H1 (cell line): ENCODE results near the gene MRPL34. TPM values are rescaled to one million over a fixed set of nuclear protein-coding genes. Genes with fewer than 3 reads are reported as not detected.

Experiments used
- CTCF ChIA-PET: fragments of 300-600 bp; sonication (Branson Sonifier 250); formaldehyde crosslinking; loops from one replicate; lab custom pipeline; 2021; ENCODE audit not compliant: partially characterized antibody; lab: Charles Lee
- POLR2A ChIA-PET: fragments of 300-600 bp; sonication (Branson Sonifier 250); formaldehyde crosslinking; loops from one replicate; lab custom pipeline; 2021; ENCODE audit warnings: inconsistent platforms; ENCODE audit not compliant: partially characterized antibody; lab: Charles Lee
- DNase-seq, 2 experiments: peaks; one replicate each; pipeline versions ENCODE4 v3.0.0 to v3.0.0-alpha.2; 2010 to 2022; ENCODE audit warnings: low spot score in 2 of 2, low read depth in 1 of 2, mixed read lengths in 1 of 2
- FAIRE-seq: peaks from 2 replicates; lab custom pipeline; 2011; peaks lifted over from hg19 to GRCh38; lab: Jason Lieb, UNC
- H2AFZ ChIP-seq: 2 replicates; pipeline ENCODE4 v1.8.1; 2012; ENCODE audit warnings: low read length, inconsistent platforms
- H2AK5ac ChIP-seq: 2 replicates; pipeline ENCODE4 v1.6.1; 2013; ENCODE audit warnings: low read depth, low read length
- H2BK120ac ChIP-seq: replicated peaks from 2 replicates; pipeline ENCODE3; 2013; ENCODE audit warnings: low read depth, low read length, inconsistent platforms
- H2BK12ac ChIP-seq: 2 replicates; pipeline ENCODE4 v1.6.1; 2013; ENCODE audit warnings: low read depth, low read length
- H2BK15ac ChIP-seq: 2 replicates; pipeline ENCODE4 v1.6.1; 2013; ENCODE audit warnings: low read length
- H2BK20ac ChIP-seq: 2 replicates; pipeline ENCODE4 v1.6.1; 2013; ENCODE audit warnings: low read length
- H2BK5ac ChIP-seq: 2 replicates; pipeline ENCODE4 v1.6.1; 2013; ENCODE audit warnings: low read depth, low read length
- H3K14ac ChIP-seq: 2 replicates; pipeline ENCODE4 v1.6.1; 2013; ENCODE audit warnings: inconsistent platforms; ENCODE audit not compliant: insufficient read length
- H3K18ac ChIP-seq: 2 replicates; pipeline ENCODE4 v1.6.1; 2013; ENCODE audit warnings: low read length; ENCODE audit errors: extremely low read depth
- H3K23ac ChIP-seq: 2 replicates; pipeline ENCODE4 v1.6.1; 2013; ENCODE audit warnings: inconsistent platforms; ENCODE audit not compliant: insufficient read length
- H3K23me2 ChIP-seq: 2 replicates; pipeline ENCODE4 v1.6.1; 2013; ENCODE audit warnings: low read depth, low read length
- H3K27ac ChIP-seq: 2 replicates; pipeline ENCODE4 v1.6.1; 2011; ENCODE audit warnings: low read depth, low read length, inconsistent platforms
- H3K27me3 ChIP-seq, 4 experiments: replicated peaks in 1 of 4; 1 replicate in 1 of 4; 2 replicates in 3 of 4; pipeline versions ENCODE4 v1.6.1 to v1.8.1; 2011 to 2013; ENCODE audit warnings: low read length in 3 of 4, mild to moderate bottlenecking in 3 of 4, inconsistent platforms in 2 of 4, mixed read lengths in 2 of 4, moderate library complexity in 1 of 4; ENCODE audit not compliant: control insufficient read depth in 3 of 4, insufficient read depth in 3 of 4; ENCODE audit errors: extremely low read depth in 1 of 4
- H3K36me3 ChIP-seq, 4 experiments: 2 replicates each; pipeline versions ENCODE4 v1.6.1 to v1.8.1; 2011 to 2013; ENCODE audit warnings: mild to moderate bottlenecking in 4 of 4, low read length in 3 of 4, moderate library complexity in 2 of 4, control low read depth in 1 of 4, inconsistent platforms in 1 of 4; ENCODE audit not compliant: insufficient read depth in 4 of 4, control insufficient read depth in 2 of 4
- H3K4ac ChIP-seq: replicated peaks from 2 replicates; pipeline ENCODE3; 2013; ENCODE audit warnings: low read length, low read depth, mixed read lengths, inconsistent platforms; ENCODE audit not compliant: insufficient read length
- H3K4me1 ChIP-seq, 4 experiments: replicated peaks in 1 of 4; 1 replicate in 1 of 4; 2 replicates in 3 of 4; pipeline versions ENCODE4 v1.6.1 to v1.8.1; 2011 to 2013; ENCODE audit warnings: low read length in 3 of 4, inconsistent platforms in 2 of 4, mixed read lengths in 1 of 4; ENCODE audit not compliant: insufficient read depth in 4 of 4, control insufficient read depth in 3 of 4
- H3K4me2 ChIP-seq, 2 experiments: 2 replicates each; pipeline versions ENCODE4 v1.6.1 to v1.8.1; 2011 to 2013; ENCODE audit warnings: low read depth in 2 of 2, low read length in 2 of 2, control low read depth in 1 of 2, inconsistent platforms in 1 of 2, mild to moderate bottlenecking in 1 of 2; ENCODE audit not compliant: insufficient read depth in 1 of 2
- H3K4me3 ChIP-seq, 4 experiments: fragments of 200-600, 300-600 bp in 1 of 4; sonication (generic), shearing (Covaris generic), sonication (Bioruptor Twin) in 1 of 4; 2 replicates each; pipeline versions ENCODE4 v1.5.1 to v1.8.1; 2011 to 2016; ENCODE audit warnings: low read length in 4 of 4, low read depth in 3 of 4, control low read depth in 2 of 4, inconsistent platforms in 2 of 4, mild to moderate bottlenecking in 2 of 4, mixed read lengths in 1 of 4, moderate library complexity in 1 of 4; ENCODE audit not compliant: insufficient read depth in 2 of 4; ENCODE audit errors: extremely low read depth in 1 of 4
- H3K56ac ChIP-seq: replicated peaks from 2 replicates; pipeline ENCODE3; 2013; ENCODE audit warnings: low read depth, mild to moderate bottlenecking, mixed read lengths, low read length, inconsistent platforms; ENCODE audit not compliant: insufficient read length
- H3K79me1 ChIP-seq: 2 replicates; pipeline ENCODE4 v1.6.1; 2013; ENCODE audit warnings: low read depth, low read length, control low read depth
- H3K79me2 ChIP-seq, 2 experiments: 2 replicates each; pipeline versions ENCODE4 v1.6.1 to v1.8.1; 2012 to 2013; ENCODE audit warnings: low read length in 2 of 2, mild to moderate bottlenecking in 2 of 2, inconsistent platforms in 1 of 2; ENCODE audit not compliant: insufficient read depth in 2 of 2, control insufficient read depth in 1 of 2
- H3K9ac ChIP-seq, 4 experiments: replicated peaks in 1 of 4; 1 replicate in 1 of 4; 2 replicates in 3 of 4; pipeline versions ENCODE4 v1.6.1 to v1.8.1; 2011 to 2013; ENCODE audit warnings: low read depth in 3 of 4, low read length in 3 of 4, control low read depth in 2 of 4, mild to moderate bottlenecking in 2 of 4, moderate library complexity in 2 of 4, inconsistent platforms in 1 of 4; ENCODE audit errors: extremely low read depth in 1 of 4
- H3K9me3 ChIP-seq, 2 experiments: 2 replicates each; pipeline versions ENCODE4 v1.6.1 to v1.8.1; 2012 to 2013; ENCODE audit warnings: mild to moderate bottlenecking in 2 of 2, moderate library complexity in 2 of 2, control low read depth in 1 of 2, inconsistent platforms in 1 of 2, low read depth in 1 of 2, low read length in 1 of 2, mixed read lengths in 1 of 2; ENCODE audit not compliant: insufficient read depth in 2 of 2
- H4K20me1 ChIP-seq, 2 experiments: replicated peaks in 1 of 2; 2 replicates each; pipeline versions ENCODE3 to v1.8.1; 2011 to 2013; ENCODE audit warnings: inconsistent platforms in 2 of 2, low read length in 2 of 2, mild to moderate bottlenecking in 1 of 2; ENCODE audit not compliant: insufficient read depth in 2 of 2, control insufficient read depth in 1 of 2
- H4K5ac ChIP-seq: 2 replicates; pipeline ENCODE4 v1.6.1; 2013; ENCODE audit warnings: low read length, low read depth, mixed read lengths, inconsistent platforms; ENCODE audit not compliant: insufficient read length
- H4K8ac ChIP-seq: 2 replicates; pipeline ENCODE4 v1.8.0; 2013; ENCODE audit warnings: mild to moderate bottlenecking, moderate library complexity, low read length, inconsistent platforms; ENCODE audit not compliant: insufficient read depth; ENCODE audit errors: extremely low read depth
- H4K91ac ChIP-seq: replicated peaks from 2 replicates; pipeline ENCODE3; 2013; ENCODE audit warnings: low read length, mixed read lengths, inconsistent platforms; ENCODE audit not compliant: insufficient read length
- CBX5 ChIP-seq: fragments of 300-800, 300-1000 bp; sonication (generic); IDR thresholded peaks from 2 replicates; pipeline ENCODE4 v1.7.1; 2016; ENCODE audit warnings: antibody characterized with exemption, low read length, low read depth
- CBX8 ChIP-seq: fragments of 300-800, 300-1000 bp; sonication (generic); IDR thresholded peaks from 2 replicates; pipeline ENCODE4 v1.7.1; 2016; ENCODE audit warnings: low read depth, low read length, borderline replicate concordance
- CHD2 ChIP-seq: IDR thresholded peaks from 2 replicates; pipeline ENCODE4 v1.6.1; 2012; ENCODE audit warnings: low read length, improper control_type of control experiment
- NANOG ChIP-seq: IDR thresholded peaks from 2 replicates; pipeline ENCODE4 v1.6.1; 2011; ENCODE audit warnings: low read length, low read depth, mild to moderate bottlenecking, inconsistent platforms; ENCODE audit not compliant: insufficient read depth, poor library complexity, severe bottlenecking
- POLR2A ChIP-seq, 2 experiments: IDR thresholded peaks; 1 replicate in 1 of 2; 2 replicates in 1 of 2; pipeline ENCODE4 v1.6.1; 2011; ENCODE audit warnings: low read depth in 2 of 2, low read length in 2 of 2, mild to moderate bottlenecking in 2 of 2; ENCODE audit errors: control extremely low read depth in 1 of 2
- RBBP5 ChIP-seq: IDR thresholded peaks from 2 replicates; pipeline ENCODE4 v1.7.1; 2012; ENCODE audit warnings: low read depth, mild to moderate bottlenecking, inconsistent platforms, low read length, moderate library complexity, borderline replicate concordance
- RXRA ChIP-seq: IDR thresholded peaks from 2 replicates; pipeline ENCODE4 v1.6.1; 2011; ENCODE audit warnings: low read depth, mild to moderate bottlenecking, low read length, moderate library complexity; ENCODE audit not compliant: insufficient read depth
- SAP30 ChIP-seq: fragments of 300-600 bp; sonication (generic); IDR thresholded peaks from 2 replicates; pipeline ENCODE4 v1.7.1; 2012; ENCODE audit warnings: low read length, moderate library complexity, mild to moderate bottlenecking, inconsistent platforms; ENCODE audit not compliant: insufficient read depth, insufficient replicate concordance
- SIX5 ChIP-seq: IDR thresholded peaks from 2 replicates; pipeline ENCODE4 v1.6.1; 2011; ENCODE audit warnings: mild to moderate bottlenecking, low read depth, low read length
- SP1 ChIP-seq: IDR thresholded peaks from 2 replicates; pipeline ENCODE4 v1.6.1; 2011; ENCODE audit warnings: low read depth, low read length
- SP2 ChIP-seq: IDR thresholded peaks from 2 replicates; pipeline ENCODE4 v1.6.1; 2012; ENCODE audit warnings: mild to moderate bottlenecking, low read length, inconsistent platforms
- TEAD4 ChIP-seq: IDR thresholded peaks from 2 replicates; pipeline ENCODE4 v1.6.1; 2012; ENCODE audit warnings: low read depth, low read length, inconsistent platforms, mixed read lengths
- WGBS, 2 experiments: shearing (Covaris generic) in 1 of 2; methylation state at CpG; one replicate each; pipeline versions ENCODE4 v1.1.6 to v1.1.7; 2013 to 2015; ENCODE audit warnings: low lambda C conversion rate in 2 of 2, mixed read lengths in 2 of 2, inconsistent platforms in 1 of 2, low coverage in 1 of 2, missing lambda C conversion rate in 1 of 2; ENCODE audit not compliant: insufficient replicate concordance in 2 of 2, insufficient coverage in 1 of 2, insufficient read length in 1 of 2; ENCODE audit errors: extremely low coverage in 1 of 2, missing lambda C conversion rate in 1 of 2; 5-methylcytosine and 5-hydroxymethylcytosine counted together
- polyA plus RNA-seq, 7 experiments: library from polyadenylated mRNA; depleted of rRNA in 3 of 7; stranded (reverse) in 5 of 7; unstranded in 2 of 7; fragments of >200 nt in 5 of 7; fragments of 200-250 nt in 2 of 7; gene quantifications; 1 replicate in 5 of 7; 2 replicates in 1 of 7; 4 replicates in 1 of 7; pipeline versions ENCODE4 v1.2.1 to v1.2.3, GENCODE V29; 2011 to 2013; ENCODE audit warnings: missing spikeins in 2 of 7, mixed read lengths in 2 of 7
- total RNA-seq: library from RNA; stranded (reverse); fragmentation: NEBNext Ultra II Directional; extraction: Animal tissue kit (Norgen Biotek cat#: 25700); gene quantifications from 2 replicates; pipeline ENCODE4 v1.2.1, GENCODE V29; 2021

MRPL34 gene
- total and polyA plus RNA-seq, 2 of the 8 experiments (the other 6 are each of a cell fraction or from before 2014, with no cell fraction given), result 91.9 to 99.6 TPM

DNA sequence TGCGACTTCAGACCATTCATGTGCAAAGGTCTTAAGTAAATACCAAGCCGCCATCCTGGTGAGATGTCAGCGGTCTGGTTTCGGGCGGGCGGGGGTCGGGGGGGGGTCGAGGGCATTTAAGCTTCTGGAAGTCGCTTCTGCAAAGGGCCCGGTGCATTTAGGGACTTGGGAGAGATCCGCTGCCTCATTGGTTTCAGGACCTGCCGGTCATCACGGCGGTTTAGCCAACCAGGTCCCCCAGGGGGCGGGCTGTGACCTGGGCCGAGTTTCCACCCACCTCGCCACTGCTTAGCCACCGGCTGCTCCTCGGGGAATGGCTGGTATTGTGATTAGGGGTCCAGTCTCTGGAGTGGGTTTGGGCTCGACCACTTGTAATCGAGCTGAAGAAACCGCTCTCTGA lies 16.2 kb upstream of the MRPL34 start:
- 22% methylated on average over 18 of the region's 22 CpGs; no CpG with 5 or more reads in 1 of the 2 experiments for WGBS, 2 experiments
- no peak overlapping the region for H2BK20ac ChIP-seq
- H2BK120ac ChIP-seq, result no peak overlapping the region
- peak; percentile 48 for FAIRE-seq
- no peaks in the 10 kb centered on the region for H3K27me3 ChIP-seq
- 0 out of 2 replicates have a peak overlapping the region, but pooled peaks have one; percentile 88 for H2BK15ac ChIP-seq
- CTCF ChIA-PET, result interaction anchor here (0.6 to 2.5 kb wide), 4 partner anchors 8 to 28 kb away, joined by 3 to 11 read pairs (median 4); partner anchors contain the start of gene ANKLE1
- peak overlapping the region; percentile 20 to 53; a peak in 2 of 4 replicates for H3K4me2 ChIP-seq
- no peak overlapping the region for H3K56ac ChIP-seq
- H3K9ac ChIP-seq, result no peak overlapping the region
- no peak overlapping the region for H2BK12ac ChIP-seq
- peaks cover 0 to 6% of the 10 kb centered on the region in 2 experiments; a peak in 1 of 4 replicates for H3K9me3 ChIP-seq
- H3K4me3 ChIP-seq, result no peak overlapping the region
- no peak overlapping the region for H4K91ac ChIP-seq
- peak in 1 of 2 experiments; percentile 92 for DNase-seq
- no peak overlapping the region for H3K23ac ChIP-seq
- H2AK5ac ChIP-seq, result no peak overlapping the region
- 0 out of 8 replicates have a peak, but pooled peaks cover 0 to 3% (median 0%) of the 10 kb centered on the region in 4 experiments for H3K36me3 ChIP-seq
- no peak overlapping the region for H3K27ac ChIP-seq
- H4K5ac ChIP-seq, result no peak overlapping the region
- H4K20me1 ChIP-seq, result peaks cover 0 to 4% of the 10 kb centered on the region in 2 experiments
- H2AFZ ChIP-seq, result peak overlapping the region; percentile 43; the same call in 1 of the 2 replicates
- no peak overlapping the region; the same call in 1 of the 2 replicates for H3K18ac ChIP-seq
- peaks cover 5% of the 10 kb centered on the region; the same call in 1 of the 2 replicates for H3K23me2 ChIP-seq
- no peak overlapping the region for H3K4ac ChIP-seq
- H2BK5ac ChIP-seq, result no peak overlapping the region
- H3K14ac ChIP-seq, result no peak overlapping the region
- peaks cover 5% of the 10 kb centered on the region for H3K79me1 ChIP-seq
- POLR2A ChIA-PET, result interaction anchor here (0.5 to 4.8 kb wide), 7 partner anchors 9 to 61 kb away, joined by 3 to 67 read pairs (median 4); partner anchors contain the start of genes ABHD8, ANKLE1, DDA1 and GTPBP3
- peaks cover 0 to 4% (median 4%) of the 10 kb centered on the region in 4 experiments; a peak in 5 of 7 replicates for H3K4me1 ChIP-seq
- peaks cover 0 to 6% of the 10 kb centered on the region in 2 experiments; a peak in 1 of 4 replicates for H3K79me2 ChIP-seq
- H4K8ac ChIP-seq, result peak overlapping the region; percentile 89
- TF ChIP-seq CHD2 (peak; percentile 82), CBX5 (no peak), SIX5 (no peak), SP1 (peak; percentile 93), POLR2A (IDR thresholded peaks at IDR 0.05; ENCODE audit: control extremely low read depth in 1 of 2, low read depth in 2 of 2, low read length in 2 of 2) (no peak), TEAD4 (no peak), SAP30 (no peak), RXRA (no peak), CBX8 (no peak), NANOG (no peak), SP2 (peak; percentile 64), RBBP5 (no peak)
